Fibroblast of lung (primary cell): ENCODE data around the gene UNC13D. TPM values are rescaled to one million over a fixed set of nuclear protein-coding genes. Genes with fewer than 3 reads are reported as not detected.
"Not testable (repeated sequence)": the region's sequence is repeated elsewhere in the genome, so short reads cannot be mapped to it uniquely, and the experiment has no call there.

Experiments used
- DNase-seq, 2 donors: peaks; one replicate each; pipeline versions ENCODE4 v3.0.0 to v3.0.0-alpha.2; 2010; ENCODE audit warnings: low read depth in 2 of 2
- H2AFZ ChIP-seq: 2 replicates; pipeline ENCODE4 v1.5.1; 2012; ENCODE audit warnings: low read length, control low read depth, inconsistent platforms
- H3K27ac ChIP-seq: 2 replicates; pipeline ENCODE4 v1.5.1; 2011; ENCODE audit warnings: low read length, control low read depth; ENCODE audit not compliant: insufficient read depth
- H3K27me3 ChIP-seq: 2 replicates; pipeline ENCODE4 v1.5.1; 2011; ENCODE audit warnings: mild to moderate bottlenecking, low read length; ENCODE audit not compliant: control insufficient read depth, insufficient read depth
- H3K36me3 ChIP-seq: 2 replicates; pipeline ENCODE4 v1.5.1; 2011; ENCODE audit warnings: low read length; ENCODE audit not compliant: control insufficient read depth, insufficient read depth
- H3K4me1 ChIP-seq: 2 replicates; pipeline ENCODE4 v1.5.1; 2011; ENCODE audit warnings: low read length; ENCODE audit not compliant: control insufficient read depth, insufficient read depth; ENCODE audit errors: extremely low read depth
- H3K4me2 ChIP-seq: 2 replicates; pipeline ENCODE4 v1.5.1; 2011; ENCODE audit warnings: low read length, control low read depth; ENCODE audit not compliant: insufficient read depth; ENCODE audit errors: extremely low read depth
- H3K4me3 ChIP-seq, 4 experiments: fragments of 200-600 bp in 1 of 4; sonication (generic) in 1 of 4; replicated peaks in 1 of 4; 2 replicates each; pipeline ENCODE4 v1.5.1; 2011 to 2016; ENCODE audit warnings: low read length in 4 of 4, low read depth in 3 of 4, mild to moderate bottlenecking in 3 of 4, control low read depth in 2 of 4, inconsistent platforms in 1 of 4, mixed read lengths in 1 of 4; ENCODE audit not compliant: insufficient read depth in 1 of 4; ENCODE audit errors: control extremely low read depth in 1 of 4
- H3K79me2 ChIP-seq: 2 replicates; pipeline ENCODE4 v1.5.1; 2012; ENCODE audit warnings: mild to moderate bottlenecking, low read length, inconsistent platforms; ENCODE audit not compliant: control insufficient read depth, insufficient read depth
- H3K9ac ChIP-seq: 2 replicates; pipeline ENCODE4 v1.5.1; 2011; ENCODE audit warnings: mild to moderate bottlenecking, low read length, control low read depth; ENCODE audit not compliant: insufficient read depth
- H3K9me3 ChIP-seq: 2 replicates; pipeline ENCODE4 v1.5.1; 2012; ENCODE audit warnings: low read depth, low read length; ENCODE audit not compliant: control insufficient read depth, insufficient read depth
- H4K20me1 ChIP-seq: 2 replicates; pipeline ENCODE4 v1.5.1; 2011; ENCODE audit warnings: low read length; ENCODE audit not compliant: control insufficient read depth, insufficient read depth; ENCODE audit errors: extremely low read depth
- CTCF ChIP-seq, 2 donors: IDR thresholded peaks in 1 of 2; conservative IDR thresholded peaks in 1 of 2; 1 replicate in 1 of 2; 2 replicates in 1 of 2; pipeline ENCODE4 v1.5.1; 2011 to 2012; ENCODE audit warnings: low read length in 2 of 2, control low read depth in 1 of 2, inconsistent platforms in 1 of 2, low read depth in 1 of 2, mild to moderate bottlenecking in 1 of 2
- EZH2 ChIP-seq: IDR thresholded peaks from 2 replicates; pipeline ENCODE4 v1.5.1; 2012; ENCODE audit warnings: low read length, control low read depth, mild to moderate bottlenecking; ENCODE audit errors: missing control alignments
- polyA plus RNA-seq, 2 donors: library from polyadenylated mRNA; depleted of rRNA in 1 of 2; stranded (reverse) in 1 of 2; unstranded in 1 of 2; fragments of >200 nt; gene quantifications; 2 replicates each; pipeline ENCODE4 v1.2.1, GENCODE V29; 2011 to 2012; ENCODE audit warnings: missing spikeins in 1 of 2
- total RNA-seq: library from RNA; depleted of rRNA; stranded (reverse); fragments of >200 nt; gene quantifications from 2 replicates; pipeline ENCODE4 v1.2.1, GENCODE V29; 2014

Gene UNC13D
- total and polyA plus RNA-seq, 2 donors (not counting 1 experiment from before 2014, with no cell fraction given): 0.22 to 1.5 TPM

- DNase-seq: peak; percentile 70 to 75
Observed at GRCh38 chr17:75872434-75873351, 28.5 kb upstream of the UNC13D start.

DNA sequence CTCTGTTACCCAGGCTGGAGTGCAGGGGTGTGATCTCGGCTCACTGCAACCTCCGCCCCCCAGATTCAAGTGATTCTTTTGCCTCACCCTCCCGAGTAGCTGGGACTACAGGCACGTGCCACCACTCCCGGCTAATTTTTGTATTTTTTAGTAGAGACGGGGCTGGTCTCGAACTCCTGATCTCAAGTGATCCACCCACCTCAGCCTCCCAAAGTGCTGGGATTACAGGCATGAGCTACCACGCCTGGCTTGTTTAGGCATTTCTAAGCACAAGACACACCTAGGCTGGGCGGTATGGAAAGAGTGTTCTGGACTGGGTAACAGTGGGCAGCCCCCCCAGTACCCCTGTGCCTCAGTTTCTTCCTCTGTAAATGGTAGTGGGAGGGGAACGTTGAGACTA lies 26.0 kb upstream of the UNC13D start:
- Histone ChIP-seq H3K4me1 (peaks cover 16% of the 10 kb centered on the region), H2AFZ (peak overlapping the region; percentile 38), H3K27ac (peak overlapping the region; percentile 88), H3K4me2 (peak overlapping the region; percentile 44), H3K4me3 (peak overlapping the region in 1 of 4 experiments; percentile 32)
- not testable (repeated sequence) for DNase-seq, H3K9me3 ChIP-seq, H3K9ac ChIP-seq, H3K36me3 ChIP-seq, H4K20me1 ChIP-seq, H3K27me3 ChIP-seq, H3K79me2 ChIP-seq

More at GRCh38 chr17:75872434-75873351, 28.5 kb upstream of the UNC13D start:
- Histone ChIP-seq H3K4me2 (peak overlapping the region; percentile 19), H3K9me3 (no peaks in the 10 kb centered on the region), H2AFZ (no peak overlapping the region), H4K20me1 (no peaks in the 10 kb centered on the region), H3K9ac (peak overlapping the region; percentile 40), H3K27ac (peak overlapping the region; percentile 67), H3K79me2 (no peaks in the 10 kb centered on the region), H3K36me3 (no peaks in the 10 kb centered on the region), H3K4me3 (no peak overlapping the region), H3K27me3 (no peaks in the 10 kb centered on the region), H3K4me1 (peaks cover 34% of the 10 kb centered on the region)
- no peak for TF ChIP-seq CTCF (conservative IDR thresholded peaks at IDR 0.05 in 1 of 2, IDR thresholded peaks at IDR 0.05 in 1 of 2; ENCODE audit: low read depth in 1 of 2, low read length in 2 of 2)
- no peak for TF ChIP-seq EZH2

GRCh38 chr17:75869282-75870141 lies 25.3 kb upstream of the UNC13D start:
- Histone ChIP-seq H3K4me3 (peak overlapping the region in 3 of 4 experiments; percentile 3 to 32 (median 4)), H2AFZ (peak overlapping the region; percentile 74)

GRCh38 chr17:75868730-75869281 lies 24.6 kb upstream of the UNC13D start:
- DNase-seq, H3K36me3 ChIP-seq, H4K20me1 ChIP-seq, H3K27me3 ChIP-seq, H3K79me2 ChIP-seq, H3K4me3 ChIP-seq, H3K9ac ChIP-seq, H3K9me3 ChIP-seq: not testable (repeated sequence)
- peaks cover 19% of the 10 kb centered on the region for H3K4me1 ChIP-seq
- H3K4me2 ChIP-seq: peak overlapping the region; percentile 77
- H2AFZ ChIP-seq: peak overlapping the region; percentile 6
- peak overlapping the region; percentile 88 for H3K27ac ChIP-seq

More at GRCh38 chr17:75869282-75870141, 25.3 kb upstream of the UNC13D start:
- H4K20me1 ChIP-seq: no peaks in the 10 kb centered on the region
- no peaks in the 10 kb centered on the region for H3K79me2 ChIP-seq
- peak overlapping the region; percentile 77 for H3K4me2 ChIP-seq
- H3K4me1 ChIP-seq: peaks cover 16% of the 10 kb centered on the region
- H3K36me3 ChIP-seq: no peaks in the 10 kb centered on the region
- H3K9ac ChIP-seq: peak overlapping the region; percentile 48
- TF ChIP-seq CTCF (conservative IDR thresholded peaks at IDR 0.05 in 1 of 2, IDR thresholded peaks at IDR 0.05 in 1 of 2; ENCODE audit: low read depth in 1 of 2, low read length in 2 of 2) (no peak), EZH2 (no peak)
- DNase-seq: peak; percentile 40 to 83
- no peaks in the 10 kb centered on the region for H3K27me3 ChIP-seq
- H3K27ac ChIP-seq: peak overlapping the region; percentile 88
- H3K9me3 ChIP-seq: no peaks in the 10 kb centered on the region
